Keratinocyte (primary cell): ENCODE measurements around the gene YWHAE. TPM values are rescaled to one million over a fixed set of nuclear protein-coding genes. Genes with fewer than 3 reads are reported as not detected.

ENCODE experiments used
- DNase-seq: peaks from one replicate; pipeline ENCODE4 v3.0.0-alpha.2; 2011; ENCODE audit warnings: low read depth, missing footprints, low spot score
- FAIRE-seq: peaks from 2 replicates; lab custom pipeline; 2011; peaks lifted over from hg19 to GRCh38; lab: Jason Lieb, UNC
- H2AFZ ChIP-seq: 2 replicates; pipeline ENCODE4 v1.6.0; 2012; ENCODE audit warnings: low read length, control low read depth, inconsistent platforms; ENCODE audit not compliant: control insufficient read depth
- H3K27ac ChIP-seq: 2 replicates; pipeline ENCODE4 v1.5.1; 2011; ENCODE audit warnings: low read length; ENCODE audit not compliant: control insufficient read depth, insufficient read depth
- H3K27me3 ChIP-seq: 3 replicates; pipeline ENCODE4 v1.6.0; 2011; ENCODE audit warnings: low read length; ENCODE audit not compliant: control insufficient read depth, insufficient read depth; ENCODE audit errors: extremely low read depth
- H3K36me3 ChIP-seq, 2 experiments: 2 replicates in 1 of 2; 3 replicates in 1 of 2; pipeline ENCODE4 v1.5.1; 2011; ENCODE audit warnings: low read length in 2 of 2, mild to moderate bottlenecking in 1 of 2; ENCODE audit not compliant: control insufficient read depth in 2 of 2, insufficient read depth in 2 of 2; ENCODE audit errors: extremely low read depth in 1 of 2
- H3K4me1 ChIP-seq: 3 replicates; pipeline ENCODE4 v1.5.1; 2011; ENCODE audit warnings: low read length; ENCODE audit not compliant: control insufficient read depth, insufficient read depth; ENCODE audit errors: extremely low read depth
- H3K4me2 ChIP-seq: 3 replicates; pipeline ENCODE4 v1.6.0; 2011; ENCODE audit warnings: low read depth, low read length; ENCODE audit not compliant: control insufficient read depth, insufficient read depth; ENCODE audit errors: extremely low read depth
- H3K4me3 ChIP-seq, 3 experiments: fragments of 200-600 bp in 1 of 3; sonication (generic) in 1 of 3; 2 replicates in 2 of 3; 3 replicates in 1 of 3; pipeline ENCODE4 v1.5.1; 2011 to 2016; ENCODE audit warnings: low read length in 3 of 3, mild to moderate bottlenecking in 3 of 3, control low read depth in 2 of 3, inconsistent platforms in 1 of 3, low read depth in 1 of 3, mixed read lengths in 1 of 3, mixed run types in 1 of 3, moderate library complexity in 1 of 3; ENCODE audit not compliant: control insufficient read depth in 2 of 3, insufficient read depth in 2 of 3; ENCODE audit errors: extremely low read depth in 1 of 3
- H3K79me2 ChIP-seq: 2 replicates; pipeline ENCODE4 v1.6.0; 2012; ENCODE audit warnings: low read length; ENCODE audit not compliant: control insufficient read depth, insufficient read depth
- H3K9ac ChIP-seq: 3 replicates; pipeline ENCODE4 v1.6.0; 2011; ENCODE audit warnings: low read length; ENCODE audit not compliant: control insufficient read depth, insufficient read depth; ENCODE audit errors: extremely low read depth
- H3K9me1 ChIP-seq: 3 replicates; pipeline ENCODE4 v1.6.0; 2011; ENCODE audit warnings: low read length; ENCODE audit not compliant: control insufficient read depth, insufficient read depth; ENCODE audit errors: extremely low read depth
- H3K9me3 ChIP-seq: 2 replicates; pipeline ENCODE4 v1.5.1; 2012; ENCODE audit warnings: low read depth, low read length; ENCODE audit not compliant: control insufficient read depth
- H4K20me1 ChIP-seq: 3 replicates; pipeline ENCODE4 v1.6.0; 2011; ENCODE audit warnings: low read length; ENCODE audit not compliant: control insufficient read depth, insufficient read depth; ENCODE audit errors: extremely low read depth
- EZH2 ChIP-seq: IDR thresholded peaks from one replicate; pipeline ENCODE4 v1.6.1; 2012; ENCODE audit warnings: inconsistent platforms, mild to moderate bottlenecking, low read length, moderate library complexity
- dilution Hi-C: fragments of 300-500 bp; cut with MboI; formaldehyde crosslinking; loops from one replicate; pipeline ENCODE4 v1.7.0; 2020; ENCODE audit warnings: low sequenced_read_pairs; ENCODE audit not compliant: extremely low pct_ligation_motif_present
- polyA plus RNA-seq, 5 experiments: library from polyadenylated mRNA; depleted of rRNA in 3 of 5; stranded (reverse) in 3 of 5; stranded (forward) in 1 of 5; unstranded in 1 of 5; fragments of >200 nt; gene quantifications; 1 replicate in 1 of 5; 2 replicates in 3 of 5; 3 replicates in 1 of 5; pipeline versions ENCODE4 v1.2.1 to v1.2.3, GENCODE V29; 2011 to 2012; ENCODE audit warnings: missing spikeins in 2 of 5, low read depth in 1 of 5, low replicate concordance in 1 of 5
- TF ChIP-seq, protein P1 (sequence below), 3 experiments: IDR thresholded peaks in 1 of 3; conservative IDR thresholded peaks in 1 of 3; optimal IDR thresholded peaks in 1 of 3; 2 replicates in 2 of 3; 3 replicates in 1 of 3; pipeline versions ENCODE3 to v1.5.1; 2011; ENCODE audit warnings: low read length in 3 of 3, mild to moderate bottlenecking in 3 of 3, moderate library complexity in 2 of 3, control low read depth in 1 of 3, inconsistent platforms in 1 of 3; ENCODE audit not compliant: insufficient read depth in 2 of 3; ENCODE audit errors: extremely low read depth in 1 of 3

Gene YWHAE
- polyA plus RNA-seq, 1 donor (not counting 4 experiments of a cell fraction or from before 2014, with no cell fraction given), result 739 TPM

DNA sequence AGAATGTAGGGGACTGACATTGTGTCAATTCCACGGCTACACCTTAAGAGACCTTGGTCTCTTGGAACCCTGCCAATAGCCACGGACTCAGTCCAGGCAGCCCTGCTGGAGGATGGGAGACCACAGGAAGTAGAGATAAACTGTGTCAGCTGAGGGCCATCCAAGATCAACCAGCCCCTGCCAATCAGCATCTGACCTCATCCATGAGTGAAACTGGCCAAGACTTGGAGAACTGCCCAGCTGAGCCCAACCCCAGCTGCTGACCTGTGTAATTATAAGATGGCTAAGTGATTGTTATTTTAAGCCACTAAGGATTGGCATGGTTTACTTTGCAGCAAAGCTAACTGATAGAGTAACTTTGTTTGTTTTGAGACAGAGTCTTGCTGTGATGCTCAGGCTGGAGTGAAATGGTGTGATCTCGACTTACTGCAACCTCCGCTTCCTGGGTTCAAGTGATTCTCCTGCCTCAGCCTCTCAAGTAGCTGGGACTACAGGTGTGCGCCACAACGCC, 13.3 kb upstream of the YWHAE start:
- dilution Hi-C loops, result no loop called here
- DNase-seq, result no peak
- Histone ChIP-seq H3K79me2 (no peaks in the 10 kb centered on the region), H3K4me3 (no peak overlapping the region), H3K9me1 (no peaks in the 10 kb centered on the region), H4K20me1 (no peaks in the 10 kb centered on the region), H3K36me3 (no peaks in the 10 kb centered on the region), H3K27me3 (no peaks in the 10 kb centered on the region), H3K4me2 (no peak overlapping the region), H3K4me1 (no peaks in the 10 kb centered on the region), H3K9me3 (no peaks in the 10 kb centered on the region), H2AFZ (no peak overlapping the region), H3K27ac (no peak overlapping the region), H3K9ac (no peak overlapping the region)
- no peak for TF ChIP-seq EZH2
- TF ChIP-seq, protein P1, sequence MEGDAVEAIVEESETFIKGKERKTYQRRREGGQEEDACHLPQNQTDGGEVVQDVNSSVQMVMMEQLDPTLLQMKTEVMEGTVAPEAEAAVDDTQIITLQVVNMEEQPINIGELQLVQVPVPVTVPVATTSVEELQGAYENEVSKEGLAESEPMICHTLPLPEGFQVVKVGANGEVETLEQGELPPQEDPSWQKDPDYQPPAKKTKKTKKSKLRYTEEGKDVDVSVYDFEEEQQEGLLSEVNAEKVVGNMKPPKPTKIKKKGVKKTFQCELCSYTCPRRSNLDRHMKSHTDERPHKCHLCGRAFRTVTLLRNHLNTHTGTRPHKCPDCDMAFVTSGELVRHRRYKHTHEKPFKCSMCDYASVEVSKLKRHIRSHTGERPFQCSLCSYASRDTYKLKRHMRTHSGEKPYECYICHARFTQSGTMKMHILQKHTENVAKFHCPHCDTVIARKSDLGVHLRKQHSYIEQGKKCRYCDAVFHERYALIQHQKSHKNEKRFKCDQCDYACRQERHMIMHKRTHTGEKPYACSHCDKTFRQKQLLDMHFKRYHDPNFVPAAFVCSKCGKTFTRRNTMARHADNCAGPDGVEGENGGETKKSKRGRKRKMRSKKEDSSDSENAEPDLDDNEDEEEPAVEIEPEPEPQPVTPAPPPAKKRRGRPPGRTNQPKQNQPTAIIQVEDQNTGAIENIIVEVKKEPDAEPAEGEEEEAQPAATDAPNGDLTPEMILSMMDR (optimal IDR thresholded peaks at IDR 0.05 in 1 of 3, IDR thresholded peaks at IDR 0.05 in 1 of 3, conservative IDR thresholded peaks at IDR 0.05 in 1 of 3; ENCODE audit: extremely low read depth in 1 of 3, insufficient read depth in 2 of 3, low read length in 3 of 3), result no peak
- FAIRE-seq, result no peak

DNA sequence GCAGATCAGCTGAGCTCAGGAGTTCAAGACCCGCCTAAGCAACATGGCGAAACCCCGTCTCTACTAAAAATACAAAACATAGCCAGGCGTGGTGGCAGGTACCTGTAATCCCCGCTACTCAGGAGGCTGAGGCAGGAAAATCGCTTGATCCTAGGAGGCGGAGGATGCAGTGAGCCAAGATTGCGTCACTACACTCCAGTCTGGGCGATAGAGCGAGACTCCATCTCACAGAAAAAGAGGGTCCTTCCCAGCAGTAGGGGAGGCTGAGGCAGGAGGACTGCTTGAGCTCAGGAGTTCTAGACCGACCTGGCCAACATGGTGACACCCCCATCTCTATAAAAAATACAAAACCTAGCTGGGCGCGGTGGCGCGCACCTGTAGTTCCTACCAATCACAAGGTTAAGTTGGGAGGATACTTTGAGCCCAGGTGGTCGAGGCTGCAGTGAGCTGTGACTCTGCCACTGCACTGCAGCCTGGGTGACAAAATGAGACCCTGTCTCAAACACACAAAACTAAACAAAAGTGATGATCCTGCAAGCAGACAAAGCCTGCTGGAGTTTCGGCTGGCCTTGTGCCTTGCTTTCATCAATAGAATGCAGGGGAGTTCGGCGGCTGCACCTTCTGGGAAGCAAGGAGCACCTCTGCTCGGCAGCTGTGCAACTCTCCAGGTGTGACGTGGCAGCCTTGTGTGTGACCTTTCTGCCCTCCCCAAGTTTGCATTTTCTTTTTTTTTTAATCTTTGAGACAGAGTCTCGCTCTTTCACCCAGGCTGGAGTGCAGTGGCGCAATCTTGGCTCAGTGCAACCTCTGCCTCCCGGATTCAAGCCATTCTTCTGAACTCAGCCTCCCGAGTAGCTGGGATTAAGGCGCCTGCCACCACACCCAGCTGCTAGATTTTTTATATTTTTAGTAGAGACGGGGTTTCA, 12.4 kb upstream of the YWHAE start:
- no peaks in the 10 kb centered on the region for H3K9me1 ChIP-seq
- H4K20me1 ChIP-seq, result no peaks in the 10 kb centered on the region
- TF ChIP-seq EZH2, result no peak
- FAIRE-seq (no peak), DNase-seq (no peak)
- dilution Hi-C loops, result no loop called here
- H3K79me2 ChIP-seq, result no peaks in the 10 kb centered on the region
- H3K4me1 ChIP-seq, result no peaks in the 10 kb centered on the region
- no peak overlapping the region for H3K9ac ChIP-seq
- no peak overlapping the region for H3K4me2 ChIP-seq
- H3K4me3 ChIP-seq, result no peak overlapping the region
- no peaks in the 10 kb centered on the region for H3K27me3 ChIP-seq
- no peaks in the 10 kb centered on the region for H3K36me3 ChIP-seq
- no peak overlapping the region for H2AFZ ChIP-seq
- no peak overlapping the region for H3K27ac ChIP-seq
- no peaks in the 10 kb centered on the region for H3K9me3 ChIP-seq
